ENCODE results near the gene CCR2. TPM values are rescaled to one million over a fixed set of nuclear protein-coding genes. Genes with fewer than 3 reads are reported as not detected.

The CCR2 gene
- total RNA-seq, 2 donors from 2014 or later, result 1.5 to 3.0 TPM

GRCh38 chr3:46406443-46406787 lies 52.5 kb downstream of the CCR2 start:
- intact Hi-C loops (cut with DNase I), result no loop called here
- peak overlapping the region; percentile 38 to 82 for H3K9ac ChIP-seq (ENCODE audit: low read depth in 2 of 2, low read length in 2 of 2)
- H3K9me3 ChIP-seq, result no peaks in the 10 kb centered on the region
- H3K36me3 ChIP-seq, result no peaks in the 10 kb centered on the region
- H3K4me1 ChIP-seq, result peaks cover 3% of the 10 kb centered on the region
- DNase-seq, result no peak
- H3K27me3 ChIP-seq, result no peaks in the 10 kb centered on the region
- H3K27ac ChIP-seq, result peak overlapping the region; percentile 88
- H3K4me3 ChIP-seq, result no peak overlapping the region
- TF ChIP-seq CTCF (IDR thresholded peaks at IDR 0.05), result no peak

- H3K9me3 ChIP-seq, result no peaks in the 10 kb centered on the region
- peak; percentile 91 for DNase-seq
- H3K4me1 ChIP-seq, result peaks cover 3% of the 10 kb centered on the region
- peak within 1 kb of the TSS; percentile 30 for H3K4me3 ChIP-seq
- H3K27me3 ChIP-seq, result no peaks in the 10 kb centered on the region
- H3K9ac ChIP-seq (ENCODE audit: low read depth in 2 of 2, low read length in 2 of 2), result peak within 1 kb of the TSS; percentile 54 to 82
- H3K36me3 ChIP-seq, result no peaks in the 10 kb centered on the region
- intact Hi-C loops (cut with DNase I), result no loop called here
- TF ChIP-seq CTCF (IDR thresholded peaks at IDR 0.05), result no peak
- H3K27ac ChIP-seq, result peak within 1 kb of the TSS; percentile 88
These were observed 53.1 kb downstream of the CCR2 start, which contains the start of the genes CCR5AS and CCRL2 for GRCh38 chr3:46406788-46407611. Gene CCR5AS (minus strand): TSS chr3:46407066. Gene CCRL2 (plus strand): TSS chr3:46407259. CDS start chr3:46408080, 821 bp downstream.

- Histone ChIP-seq H3K9ac (ENCODE audit: low read depth in 2 of 2, low read length in 2 of 2) (peak overlapping the region in 1 of 2 donors; percentile 82), H3K36me3 (no peaks in the 10 kb centered on the region), H3K9me3 (no peaks in the 10 kb centered on the region), H3K4me1 (peaks cover 3% of the 10 kb centered on the region), H3K27me3 (no peaks in the 10 kb centered on the region), H3K27ac (peak overlapping the region; percentile 88), H3K4me3 (peak overlapping the region; percentile 30)
- DNase-seq, result no peak
- no peak for TF ChIP-seq CTCF (IDR thresholded peaks at IDR 0.05)
- intact Hi-C loops (cut with DNase I), result no loop called here
These were observed 54.1 kb downstream of the CCR2 start for GRCh38 chr3:46407970-46408369.

GRCh38 chr3:46408853-46409252 lies 54.9 kb downstream of the CCR2 start:
- Histone ChIP-seq H3K27ac (no peak overlapping the region), H3K4me1 (peaks cover 3% of the 10 kb centered on the region), H3K27me3 (no peaks in the 10 kb centered on the region), H3K36me3 (no peaks in the 10 kb centered on the region), H3K9ac (ENCODE audit: low read depth in 2 of 2, low read length in 2 of 2) (no peak overlapping the region), H3K4me3 (no peak overlapping the region), H3K9me3 (no peaks in the 10 kb centered on the region)
- no peak for TF ChIP-seq CTCF (IDR thresholded peaks at IDR 0.05)
- intact Hi-C loops (cut with DNase I), result no loop called here
- no peak for DNase-seq

GRCh38 chr3:46409739-46410489 lies 56.0 kb downstream of the CCR2 start:
- TF ChIP-seq CTCF (IDR thresholded peaks at IDR 0.05), result no peak
- Histone ChIP-seq H3K36me3 (no peaks in the 10 kb centered on the region), H3K9ac (ENCODE audit: low read depth in 2 of 2, low read length in 2 of 2) (no peak overlapping the region), H3K27me3 (no peaks in the 10 kb centered on the region), H3K27ac (no peak overlapping the region), H3K4me3 (no peak overlapping the region), H3K4me1 (peaks cover 3% of the 10 kb centered on the region), H3K9me3 (no peaks in the 10 kb centered on the region)
- intact Hi-C loops (cut with DNase I), result no loop called here
- no peak for DNase-seq

Other genes starting within 250 kb of the CCR2 start
- 1 to 10 TPM in 1 of 2 donors, under 1 TPM in 1; 0.57 to 6.0 TPM for gene CCR1, start 145.8 kb upstream of the CCR2 start, total RNA-seq
- gene CCR3, start 111.7 kb upstream of the CCR2 start, total RNA-seq, result not detected
- 1 to 10 TPM in 1 of 2 donors, under 1 TPM in 1; 0.57 to 1.9 TPM for gene CCR5, start 16.8 kb downstream of the CCR2 start, total RNA-seq
- 10 to 100 TPM; 10.9 to 17.6 TPM for gene CCRL2, start 53.1 kb downstream of the CCR2 start, total RNA-seq
- gene LTF, start 110.8 kb downstream of the CCR2 start, total RNA-seq, result 1 to 10 TPM; 1.0 to 1.6 TPM
- gene RTP3, start 143.9 kb downstream of the CCR2 start, total RNA-seq, result not detected
- gene LRRC2, start 212.2 kb downstream of the CCR2 start, total RNA-seq, result 1 to 10 TPM in 1 of 2 donors, under 1 TPM in 1; 0.44 to 2.0 TPM

Measured in colonic mucosa (tissue), 4 donors.